NCI-H748 treated with DMSO at 0.1 percent for 48 hours (cell line): ENCODE results near the gene TIGD6.

Experiments used
- DNase-seq: peaks from one replicate; lab custom pipeline; 2025; lab: John Stamatoyannopoulos, UW

The TIGD6 gene

DNA sequence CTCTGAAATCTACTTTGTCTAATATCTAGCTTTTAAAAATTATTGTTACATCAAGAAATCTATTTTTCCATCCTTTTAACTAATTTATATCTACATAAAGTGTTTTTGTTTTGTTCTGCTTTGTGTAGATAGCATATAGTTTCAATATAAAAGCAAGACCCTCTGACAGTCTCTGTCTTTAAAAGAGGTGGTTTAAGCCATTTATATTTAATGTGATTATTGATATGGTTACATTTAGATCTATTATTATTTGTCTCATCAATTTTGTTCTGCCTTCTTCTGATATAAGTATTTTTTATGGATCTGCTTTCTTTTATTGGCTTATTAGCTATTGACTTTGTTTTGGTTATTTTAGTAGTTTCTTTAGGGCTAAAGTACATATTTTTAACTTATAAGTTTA lies 16.1 kb upstream of the TIGD6 start:
- DNase-seq = no peak

DNA sequence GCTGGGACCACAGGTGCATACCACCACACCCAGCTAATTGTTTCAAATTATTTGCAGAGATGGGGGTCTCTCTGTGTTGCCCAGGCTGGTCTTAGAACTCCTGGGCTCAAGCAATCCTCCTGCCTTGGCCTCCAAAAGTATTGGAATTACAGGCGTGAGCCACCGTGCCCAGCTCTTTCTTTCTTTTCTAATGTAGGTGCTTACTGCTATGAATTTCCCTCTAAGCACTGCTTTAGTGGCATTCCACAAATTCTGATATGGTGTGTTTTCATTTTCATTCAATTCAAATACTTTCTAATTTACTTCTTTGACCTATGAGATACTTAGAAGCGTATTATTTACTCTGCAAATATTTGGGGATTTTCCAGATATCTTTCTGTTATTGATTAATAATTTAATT lies 15.0 kb upstream of the TIGD6 start:
- DNase-seq = no peak

DNA sequence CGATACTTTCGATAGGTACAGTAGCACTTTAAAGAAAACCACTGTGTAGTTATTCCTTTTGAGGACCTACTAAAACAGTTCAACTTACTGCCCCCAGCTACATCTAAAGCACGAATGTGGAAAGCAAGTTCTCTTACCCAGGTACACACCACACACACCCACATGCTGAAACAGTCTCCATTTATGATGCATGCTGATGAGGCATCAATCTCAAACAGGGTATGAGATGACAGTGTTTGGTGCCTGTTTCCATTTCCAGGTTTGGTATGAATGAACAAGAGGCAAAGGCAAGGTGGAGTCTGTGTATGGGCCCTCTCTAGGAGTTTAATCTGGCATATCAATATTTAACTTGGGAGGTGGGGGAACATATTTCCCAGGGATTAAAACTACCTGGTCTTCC lies 14.0 kb upstream of the TIGD6 start:
- no peak for DNase-seq

DNA sequence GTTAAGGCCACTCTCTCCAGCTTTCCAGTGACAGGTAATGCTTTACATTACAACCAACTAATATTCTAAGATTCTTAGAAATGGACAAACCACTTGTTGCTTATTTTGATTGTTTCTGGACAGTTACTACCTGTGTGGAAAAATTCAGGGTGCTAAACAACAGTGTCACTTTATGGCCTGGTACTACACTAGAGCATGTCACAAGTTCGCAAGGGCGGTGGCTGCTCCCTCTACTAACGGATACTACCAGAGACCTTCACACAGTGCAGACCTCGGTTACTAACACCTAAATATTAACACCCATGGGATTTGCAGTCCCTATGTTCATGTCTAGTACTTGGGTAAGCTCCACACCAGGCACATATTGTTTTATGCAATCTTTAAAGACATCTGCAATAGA lies 13.5 kb upstream of the TIGD6 start:
- DNase-seq = no peak

DNA sequence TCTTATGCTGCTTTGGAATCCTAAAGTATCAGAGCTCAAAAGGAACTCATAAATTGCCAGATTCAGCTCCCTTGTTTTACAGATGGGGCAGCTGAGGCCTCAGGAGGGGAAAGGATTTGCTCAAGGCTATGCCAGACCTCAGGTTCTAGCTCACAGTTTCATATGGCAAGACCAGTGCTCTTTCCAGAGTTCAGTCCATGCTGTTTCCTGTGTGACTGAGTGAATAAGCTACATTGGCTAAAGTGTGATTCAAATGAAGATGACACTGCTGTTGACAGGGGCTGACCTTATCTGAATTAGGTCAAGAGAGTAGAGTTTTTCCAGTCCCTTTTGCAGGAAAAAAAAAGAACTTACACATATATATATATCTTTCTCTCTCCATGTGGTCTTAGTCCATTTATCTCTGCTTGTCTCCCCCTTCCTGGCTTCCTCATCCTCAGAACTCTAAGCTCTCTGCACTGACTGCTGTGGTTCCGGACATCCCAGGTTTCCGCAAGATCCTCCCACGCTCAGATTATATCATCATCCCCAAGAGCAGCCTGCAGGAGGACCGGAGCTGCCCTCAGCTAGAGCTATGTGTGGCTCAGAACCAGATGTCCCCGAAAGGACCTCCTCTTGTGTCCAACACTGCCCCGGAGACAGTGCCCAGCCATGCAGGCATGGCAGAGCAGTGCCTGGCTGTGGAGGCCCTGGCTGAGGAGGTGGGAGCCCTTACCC lies 9.4 kb upstream of the TIGD6 start:
- DNase-seq = no peak

DNA sequence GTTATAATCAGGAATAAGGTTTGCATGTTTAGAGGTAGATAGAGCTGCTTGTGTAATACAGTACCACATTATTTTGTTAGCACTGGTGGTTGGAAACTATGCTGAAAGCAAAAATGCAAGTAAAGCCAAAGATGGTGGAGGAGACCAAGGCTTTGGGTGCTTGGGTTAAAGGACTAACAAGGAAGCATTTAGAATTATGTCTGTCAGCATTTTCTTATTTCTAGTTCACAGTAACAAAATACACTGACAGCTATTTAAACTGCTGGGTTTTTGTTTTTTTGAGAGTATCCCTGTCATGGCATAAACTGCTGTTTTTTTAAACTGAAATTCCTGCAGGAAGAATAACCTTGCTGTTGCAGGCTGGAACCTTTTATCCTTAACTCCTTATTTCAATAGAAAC lies 6.6 kb upstream of the TIGD6 start:
- DNase-seq = no peak

DNA sequence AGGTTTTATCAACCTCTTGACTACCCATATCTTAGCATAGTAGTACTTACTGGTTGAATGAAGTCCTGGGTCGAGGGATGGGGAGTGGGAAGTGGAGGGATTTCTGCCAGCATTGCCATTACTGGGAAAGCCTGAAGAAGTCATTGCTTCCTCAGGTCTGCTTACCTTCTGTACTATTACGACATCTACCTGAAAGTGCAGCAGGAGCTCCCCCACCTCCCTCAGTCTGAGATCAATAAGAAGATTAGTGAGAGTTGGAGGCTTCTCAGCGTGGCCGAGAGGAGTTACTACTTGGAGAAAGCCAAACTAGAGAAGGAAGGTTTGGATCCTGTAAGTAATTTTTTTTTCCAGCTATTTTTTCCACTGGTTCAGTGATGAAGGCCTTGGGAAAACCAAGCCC lies 5.9 kb upstream of the TIGD6 start:
- no peak for DNase-seq

DNA sequence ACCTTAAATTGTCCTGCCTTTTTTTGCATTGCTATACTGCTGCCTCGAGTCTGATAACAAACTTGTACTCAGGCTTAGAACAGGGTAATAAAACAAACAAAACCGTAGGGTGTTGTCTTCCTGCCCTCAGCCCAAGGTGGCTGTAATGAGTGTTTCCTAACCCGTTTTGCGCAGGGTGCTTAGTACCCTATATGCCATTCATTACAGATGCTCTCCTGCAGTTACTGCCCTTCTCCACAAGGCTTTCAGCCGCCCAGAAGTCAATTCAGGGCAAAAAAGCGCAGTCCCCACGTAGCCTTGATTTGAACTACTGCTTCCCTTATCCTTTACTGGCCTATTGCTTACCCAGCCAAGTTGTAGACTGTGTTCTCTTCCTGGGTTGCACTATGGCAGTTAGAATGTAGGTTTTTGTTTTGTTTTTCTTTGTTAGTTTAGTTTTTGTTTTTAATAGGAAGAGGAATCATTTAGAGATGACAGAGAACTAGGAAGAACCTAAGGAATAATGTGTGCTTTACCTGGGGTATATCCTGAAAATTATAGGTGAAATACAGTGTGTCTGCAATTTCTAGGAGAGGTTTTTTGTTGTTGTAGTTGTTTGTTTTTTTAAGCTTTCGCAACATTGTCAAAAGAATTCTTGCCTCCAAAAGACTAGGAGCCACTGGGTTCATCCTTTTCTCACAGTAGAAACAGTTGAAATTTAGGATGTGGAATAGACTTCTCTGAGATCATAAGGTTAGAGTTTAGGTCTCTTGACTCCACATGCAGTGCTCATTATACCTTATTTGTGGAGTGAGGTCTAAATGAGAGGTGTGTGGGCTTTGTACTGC lies 1.4 kb upstream of the TIGD6 start:
- peak; percentile 52 for DNase-seq

DNA sequence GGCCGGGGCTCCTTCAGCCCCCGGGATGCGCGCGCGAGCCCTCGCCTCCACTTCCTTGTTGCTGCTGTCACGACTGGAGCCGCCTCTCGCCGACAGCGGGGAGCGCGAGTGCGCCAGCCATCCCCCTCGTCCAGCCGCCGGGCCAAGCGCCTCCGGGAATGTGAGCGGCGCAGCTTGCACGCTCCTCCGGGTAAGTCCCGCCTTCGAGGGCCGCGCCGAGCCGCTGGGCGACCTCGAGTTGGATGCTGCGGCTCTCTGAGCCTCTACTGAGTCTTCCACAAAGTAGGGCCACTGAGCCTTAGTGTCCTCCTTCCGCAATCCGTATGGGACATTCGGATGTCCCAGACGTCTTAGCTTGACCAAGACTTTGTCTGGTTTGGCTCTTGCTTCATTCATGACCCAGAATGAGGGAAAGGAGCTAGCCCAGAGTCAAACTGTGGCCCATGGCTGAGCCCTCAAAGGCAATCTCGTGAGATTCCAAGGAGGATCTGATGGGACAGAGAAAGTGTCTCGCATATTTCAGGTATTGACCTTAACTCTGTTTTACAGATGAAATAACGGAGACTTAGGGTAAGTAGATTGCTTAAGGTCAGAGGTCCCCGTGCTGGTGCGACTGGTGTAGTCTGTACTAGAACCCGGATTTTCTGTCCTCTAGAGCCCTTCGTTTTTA lies 671 bp upstream of the TIGD6 start:
- no peak for DNase-seq

DNA sequence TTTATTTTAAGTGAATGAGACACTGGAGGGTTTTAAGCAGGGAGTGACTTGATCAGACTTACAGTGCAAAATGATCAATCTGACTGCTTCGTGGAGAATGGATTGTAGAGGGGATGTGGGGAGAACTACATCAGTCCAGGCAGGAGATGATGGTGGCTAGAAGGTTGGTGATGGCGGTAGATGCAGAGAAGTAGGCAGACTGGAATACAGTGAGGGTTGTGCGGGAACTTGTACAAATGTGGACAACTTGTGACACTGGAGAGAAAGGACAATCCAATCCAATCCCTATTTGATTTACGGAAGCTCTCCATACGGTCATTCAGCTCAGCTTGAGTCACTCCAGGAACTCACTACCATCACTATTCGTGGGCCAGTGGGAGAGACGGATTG lies 593 bp downstream of the TIGD6 start:
- no peak for DNase-seq

DNA sequence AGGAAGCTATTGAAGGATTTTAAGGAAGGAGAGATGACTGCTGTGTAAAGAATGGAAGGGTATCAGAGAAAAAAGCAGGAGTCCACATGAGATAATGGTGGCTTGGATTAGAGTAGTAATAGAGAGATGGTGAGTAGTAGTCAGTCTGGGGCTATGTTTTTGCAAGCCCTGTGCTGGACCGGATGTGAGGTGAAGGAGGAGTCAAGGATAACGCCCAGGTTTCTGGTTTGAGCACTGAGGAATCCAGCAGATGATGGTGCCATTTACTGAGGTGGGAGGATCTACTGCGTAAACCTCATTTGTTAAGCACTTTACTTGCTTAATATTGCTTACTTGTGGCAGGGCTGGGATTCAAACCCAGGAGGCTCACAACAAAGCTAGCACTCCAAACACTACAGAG lies 1.1 kb downstream of the TIGD6 start:
- DNase-seq = no peak

DNA sequence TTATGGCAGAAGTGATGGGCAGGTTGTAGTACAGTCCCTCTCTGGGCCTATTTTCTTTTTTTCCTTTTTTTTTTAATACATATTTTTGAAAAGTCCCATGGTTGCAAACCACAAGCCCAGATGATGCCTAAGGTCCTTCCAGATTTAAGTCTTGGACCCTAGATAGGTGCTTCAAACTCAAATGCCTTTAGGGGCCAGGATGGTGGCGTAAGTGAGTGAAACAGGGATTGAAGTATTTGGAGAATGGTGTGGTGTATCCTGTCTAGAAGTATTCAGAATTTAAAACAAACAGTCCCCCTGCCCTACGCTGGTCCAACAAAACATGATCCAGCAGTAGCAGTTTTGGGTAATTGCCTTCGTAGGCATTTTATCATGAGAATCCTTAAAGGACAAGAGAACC lies 2.2 kb downstream of the TIGD6 start:
- no peak for DNase-seq

DNA sequence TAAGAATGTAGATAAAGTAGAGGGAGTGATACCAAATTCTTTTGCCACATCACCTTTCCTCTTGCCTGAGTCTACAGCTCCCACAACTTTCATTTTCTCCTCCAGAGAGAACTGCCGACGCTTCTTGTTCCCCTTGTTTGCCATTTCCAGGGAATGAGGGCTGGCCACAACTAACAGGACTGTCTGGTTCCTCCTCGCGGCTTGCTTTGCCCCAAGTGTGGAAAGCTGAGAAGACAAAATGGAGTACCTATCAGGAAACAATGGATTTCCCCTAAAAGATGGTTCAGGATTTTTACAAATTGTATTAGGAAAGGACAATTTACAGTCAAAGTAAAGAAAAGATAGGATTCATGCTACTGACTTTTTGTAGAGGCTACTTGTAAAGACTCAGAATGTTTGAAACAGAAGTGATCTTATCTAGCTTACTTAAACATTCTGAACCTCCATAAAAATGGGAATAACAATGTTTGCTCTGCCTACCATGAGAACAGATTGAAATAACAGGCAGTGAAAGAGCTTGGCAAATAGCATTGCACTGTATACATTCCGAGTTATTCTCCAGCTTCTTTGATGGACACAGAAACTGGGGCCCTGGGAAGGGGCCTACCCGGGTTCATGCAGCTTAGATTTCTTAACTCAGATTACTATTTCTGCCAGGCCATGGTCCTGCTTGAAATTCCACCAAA lies 4.1 kb downstream of the TIGD6 start:
- no peak for DNase-seq

DNA sequence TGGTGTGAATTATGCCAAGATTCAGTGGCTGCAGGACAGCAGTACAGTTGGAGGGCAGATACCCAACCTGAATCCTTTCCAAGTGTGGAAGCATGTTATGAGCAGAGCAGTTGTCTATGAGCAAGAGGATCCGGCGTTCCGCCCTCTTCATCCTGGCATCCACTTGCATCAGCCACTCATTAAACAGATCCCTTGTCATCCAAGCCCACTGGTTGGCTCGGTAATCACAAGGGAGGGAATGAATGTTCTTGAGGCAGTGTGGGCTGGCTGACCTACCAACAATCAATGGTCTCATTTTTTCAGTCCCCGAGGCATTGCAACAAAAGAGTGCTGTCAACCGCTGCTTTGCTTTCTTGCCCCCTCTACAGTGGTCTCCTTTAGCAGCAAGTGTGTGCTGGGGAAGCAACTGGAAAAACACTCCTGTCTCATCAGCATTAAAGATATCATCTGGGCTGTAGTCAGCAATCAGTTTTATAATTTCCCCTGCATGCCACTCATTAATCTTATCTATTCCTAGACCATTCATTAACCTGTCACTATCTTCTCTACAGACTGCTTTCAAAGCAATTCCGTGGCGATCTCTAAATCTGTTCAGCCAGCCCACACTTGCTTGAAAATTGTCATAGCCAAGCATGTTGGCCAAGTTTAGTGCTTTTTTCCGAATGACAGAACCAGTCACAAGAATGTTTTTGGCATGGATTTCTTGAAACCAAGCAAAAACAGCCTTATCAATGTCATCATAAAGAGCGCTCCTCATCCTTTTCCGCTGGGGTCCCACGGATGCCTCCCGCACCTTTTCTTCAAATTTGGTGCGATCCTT lies 4.9 kb downstream of the TIGD6 start:
- no peak for DNase-seq

DNA sequence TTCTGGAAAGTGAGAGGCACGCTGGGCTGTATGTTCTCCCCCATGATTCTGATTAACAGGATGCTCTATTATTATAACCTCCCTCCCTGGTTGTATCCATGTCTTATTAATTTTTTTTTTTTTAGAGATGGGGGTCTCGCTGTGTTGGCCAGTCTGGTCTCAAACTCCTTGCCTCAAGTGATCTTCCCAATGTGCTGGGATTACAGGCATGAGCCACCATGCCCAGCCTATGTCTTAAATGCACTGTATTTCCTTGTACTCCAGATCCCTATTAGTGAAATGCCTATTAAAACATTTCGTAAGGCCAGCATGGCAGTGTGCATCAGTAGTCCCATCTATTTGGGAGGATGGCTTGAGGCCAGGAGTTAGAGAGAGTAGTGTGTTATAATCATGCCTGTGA lies 7.0 kb downstream of the TIGD6 start:
- no peak for DNase-seq

DNA sequence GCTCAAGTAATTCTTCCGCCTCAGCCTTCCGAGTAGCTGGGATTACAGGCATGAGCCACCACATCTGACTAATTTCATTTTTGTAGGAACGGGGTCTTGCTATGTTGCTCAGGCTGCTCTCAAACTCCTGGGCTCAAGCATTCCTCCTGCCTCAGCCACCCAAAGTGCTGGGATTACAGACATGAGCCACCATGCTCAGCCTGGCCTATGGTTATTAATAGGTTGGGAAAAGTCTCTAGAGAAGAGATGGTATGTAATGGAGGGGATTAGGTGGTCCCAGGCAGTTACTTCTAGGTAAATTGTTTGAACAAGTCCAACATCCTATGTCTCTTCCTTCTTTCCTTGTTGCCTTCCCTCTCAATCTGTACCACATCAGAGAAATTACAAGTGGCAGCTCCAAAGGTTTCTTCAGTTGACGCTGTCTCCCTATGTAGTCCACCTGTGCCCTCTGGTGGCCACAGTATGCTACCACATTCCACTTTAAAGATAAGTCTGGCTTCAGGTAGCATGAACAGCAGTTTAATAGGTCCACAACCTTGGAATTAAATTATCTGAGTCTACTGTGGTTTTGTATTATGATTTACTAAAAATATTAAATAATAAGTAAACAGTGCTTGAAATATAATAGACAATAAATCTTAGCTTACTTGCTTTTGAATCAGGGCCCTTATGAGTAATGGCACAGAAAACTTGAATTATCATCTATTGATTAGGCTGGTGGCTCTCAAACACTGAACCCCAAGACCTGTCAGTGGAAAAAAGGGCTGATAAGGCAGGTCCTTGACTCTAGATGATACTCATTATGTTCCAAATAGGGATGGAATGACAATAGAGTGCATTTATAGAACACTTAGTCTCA lies 9.7 kb downstream of the TIGD6 start:
- peak; percentile 78 for DNase-seq

DNA sequence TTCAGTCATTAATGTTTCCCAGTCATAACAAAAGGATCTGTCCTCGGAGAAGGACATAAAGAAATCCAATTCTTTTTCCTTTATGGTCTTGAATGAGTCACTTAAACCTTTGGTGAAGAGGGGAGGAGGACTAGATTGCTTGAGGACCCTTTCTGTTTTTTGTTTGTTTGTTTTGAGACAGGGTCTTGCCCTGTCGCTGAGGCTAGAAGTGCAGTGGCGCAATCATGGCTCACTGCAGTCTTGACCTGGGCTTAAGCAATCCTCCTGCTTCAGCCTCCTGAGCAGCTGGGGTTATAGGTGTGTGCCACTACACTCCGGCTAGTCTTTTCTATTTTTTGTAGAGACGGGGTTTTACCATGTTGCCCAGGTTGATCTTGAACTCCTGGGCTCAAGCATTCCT lies 12.3 kb downstream of the TIGD6 start:
- DNase-seq = no peak

DNA sequence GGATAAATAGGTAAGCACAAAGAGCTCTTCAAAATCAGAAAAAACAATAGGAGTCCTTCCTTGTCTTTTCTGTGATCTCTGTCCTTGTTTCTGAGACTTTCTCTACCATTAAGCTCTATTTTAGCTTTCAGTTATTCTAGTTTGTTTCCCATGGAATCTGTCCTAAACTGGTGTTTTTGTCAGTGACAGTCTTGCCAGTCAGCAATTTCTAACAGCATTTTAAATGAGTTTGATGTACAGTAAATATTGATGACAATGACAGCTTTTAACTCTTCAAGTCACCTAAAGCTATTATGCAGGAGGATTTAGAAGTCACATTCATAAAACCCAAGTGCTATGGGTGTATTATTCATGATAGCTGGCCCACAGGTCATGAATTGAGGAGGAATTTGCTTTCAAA lies 17.9 kb downstream of the TIGD6 start:
- DNase-seq = no peak

DNA sequence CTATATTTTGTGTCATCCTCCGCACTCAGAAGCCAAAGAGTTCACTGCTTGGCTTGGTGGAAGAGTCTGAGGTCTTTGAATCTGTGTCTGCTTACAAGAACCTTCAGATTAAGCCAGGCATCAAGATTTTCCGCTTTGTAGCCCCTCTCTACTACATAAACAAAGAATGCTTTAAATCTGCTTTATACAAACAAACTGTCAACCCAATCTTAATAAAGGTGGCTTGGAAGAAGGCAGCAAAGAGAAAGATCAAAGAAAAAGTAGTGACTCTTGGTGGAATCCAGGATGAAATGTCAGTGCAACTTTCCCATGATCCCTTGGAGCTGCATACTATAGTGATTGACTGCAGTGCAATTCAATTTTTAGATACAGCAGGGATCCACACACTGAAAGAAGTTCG lies 19.2 kb downstream of the TIGD6 start:
- no peak for DNase-seq

DNA sequence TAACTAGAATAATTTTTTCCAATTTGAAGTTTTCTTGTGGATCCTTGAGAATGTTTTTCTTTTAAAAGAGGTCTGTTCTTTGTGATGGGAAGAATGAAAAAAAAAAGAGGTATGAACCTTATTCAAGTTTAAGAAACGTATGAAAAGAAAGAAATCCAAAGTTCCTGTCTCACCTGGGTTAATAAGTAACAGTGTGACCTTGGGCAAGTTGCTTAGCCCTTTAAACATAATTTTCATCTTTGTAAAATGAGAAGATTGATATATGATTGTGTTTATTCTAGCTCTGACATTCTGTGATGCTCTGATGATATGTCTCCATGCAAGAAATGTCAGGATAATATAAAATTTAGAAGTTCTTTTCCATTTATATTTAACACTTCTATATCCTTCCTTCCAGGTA lies 20.6 kb downstream of the TIGD6 start:
- no peak for DNase-seq

DNA sequence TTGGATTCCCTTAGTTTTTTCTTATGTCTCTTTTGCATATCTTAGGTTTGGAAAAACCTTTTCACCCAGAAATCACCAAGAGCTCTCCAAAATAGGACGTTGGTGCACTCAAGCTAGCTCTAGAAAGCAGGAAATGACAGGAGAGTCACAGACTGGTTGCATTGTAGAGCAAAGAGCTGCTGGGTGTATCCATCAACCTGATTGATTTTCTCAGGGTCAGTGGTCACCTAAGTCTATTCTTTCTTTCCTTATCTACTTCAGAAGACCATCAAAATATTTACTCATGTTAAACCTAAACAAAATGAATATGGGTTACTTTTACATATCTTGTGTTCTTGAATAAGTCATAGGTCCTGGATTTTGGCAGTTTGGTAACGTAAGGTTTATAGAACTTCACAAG lies 25.0 kb downstream of the TIGD6 start:
- DNase-seq = no peak
